ENCODE data around the gene DNASE1L1.
"Not testable (repeated sequence)": the region's sequence is repeated elsewhere in the genome, so short reads cannot be mapped to it uniquely, and the experiment has no call there.

The DNASE1L1 gene

DNA sequence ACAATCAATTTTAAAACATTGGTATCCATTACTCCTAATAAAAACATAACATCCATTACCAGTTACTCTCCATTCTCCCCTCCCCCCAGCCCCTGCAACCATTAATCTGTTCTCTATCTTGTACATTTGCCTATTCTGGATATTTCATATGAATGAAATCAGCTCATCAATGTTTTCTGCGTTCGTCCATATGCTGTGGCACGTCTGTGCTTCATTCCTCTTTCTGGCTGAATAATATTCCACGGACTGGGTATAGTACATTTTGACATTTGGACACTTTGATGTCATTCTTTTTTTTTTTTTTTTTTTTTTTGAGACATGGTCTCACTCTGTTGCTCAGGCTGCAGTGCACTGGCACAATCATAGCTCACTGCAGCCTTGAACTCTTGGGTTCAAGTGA, 5.2 kb downstream of the DNASE1L1 start:
- DNase-seq (ENCODE audit: low spot score) = no peak

DNA sequence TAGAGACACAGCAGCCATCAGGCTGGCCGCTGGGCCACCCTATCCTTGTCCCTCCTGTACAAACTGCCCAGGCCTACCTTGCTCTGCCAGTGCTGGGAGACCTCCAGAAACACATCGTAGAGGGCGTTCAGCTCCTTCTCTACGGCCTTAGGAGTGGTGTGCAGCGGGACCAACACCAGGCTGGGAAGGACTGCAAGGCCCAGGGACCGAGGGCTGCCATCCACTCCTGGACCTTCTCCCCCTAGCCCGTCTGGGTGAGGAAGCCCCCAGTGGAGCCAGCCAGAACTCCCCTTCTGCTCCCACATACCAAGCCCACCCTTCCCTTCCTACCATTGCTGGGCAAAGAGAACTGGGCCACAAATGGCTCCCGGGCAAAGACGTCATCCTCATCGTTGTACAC, 5.9 kb downstream of the DNASE1L1 start:
- DNase-seq (ENCODE audit: low spot score) = no peak

DNA sequence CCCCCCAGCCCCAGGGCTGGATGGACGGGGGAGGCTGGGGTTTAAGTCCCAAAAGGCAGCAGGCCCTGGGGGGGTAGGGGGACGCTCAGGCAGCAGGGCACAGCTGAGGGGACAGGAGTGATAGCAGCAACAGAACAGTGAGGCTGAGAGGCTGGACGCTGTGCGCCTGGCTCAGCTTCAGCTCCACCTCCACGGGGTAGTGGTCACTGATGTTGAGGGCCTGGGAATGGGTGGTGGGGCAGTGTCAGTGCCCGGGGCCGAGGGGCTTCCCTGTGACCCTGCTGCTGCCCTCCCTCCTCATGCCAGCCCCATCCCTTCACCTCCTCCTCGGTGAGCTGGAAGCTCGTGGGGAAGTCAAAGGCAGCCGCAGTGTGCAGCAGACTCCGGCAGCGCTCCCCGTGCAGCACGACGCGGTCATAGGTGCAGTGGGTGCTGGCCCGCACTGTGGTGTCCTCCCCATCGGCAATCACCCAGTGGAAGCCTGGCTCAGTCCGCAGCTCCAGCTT, 6.4 kb downstream of the DNASE1L1 start:
- no peak for DNase-seq (ENCODE audit: low spot score)

- DNase-seq (ENCODE audit: low spot score) = no peak
Observed at GRCh38 chrX:154401918-154402621, 7.0 kb downstream of the DNASE1L1 start.

GRCh38 chrX:154401045-154401799, 7.8 kb downstream of the DNASE1L1 start:
- DNase-seq (ENCODE audit: low spot score) = no peak

- DNase-seq (ENCODE audit: low spot score) = not testable (repeated sequence)
Observed at GRCh38 chrX:154400369-154400817, 8.7 kb downstream of the DNASE1L1 start.

GRCh38 chrX:154399527-154400368, 9.3 kb downstream of the DNASE1L1 start:
- no peak for DNase-seq (ENCODE audit: low spot score)

GRCh38 chrX:154398668-154399526, 10.2 kb downstream of the DNASE1L1 start:
- DNase-seq (ENCODE audit: low spot score) = peak; percentile 61

DNA sequence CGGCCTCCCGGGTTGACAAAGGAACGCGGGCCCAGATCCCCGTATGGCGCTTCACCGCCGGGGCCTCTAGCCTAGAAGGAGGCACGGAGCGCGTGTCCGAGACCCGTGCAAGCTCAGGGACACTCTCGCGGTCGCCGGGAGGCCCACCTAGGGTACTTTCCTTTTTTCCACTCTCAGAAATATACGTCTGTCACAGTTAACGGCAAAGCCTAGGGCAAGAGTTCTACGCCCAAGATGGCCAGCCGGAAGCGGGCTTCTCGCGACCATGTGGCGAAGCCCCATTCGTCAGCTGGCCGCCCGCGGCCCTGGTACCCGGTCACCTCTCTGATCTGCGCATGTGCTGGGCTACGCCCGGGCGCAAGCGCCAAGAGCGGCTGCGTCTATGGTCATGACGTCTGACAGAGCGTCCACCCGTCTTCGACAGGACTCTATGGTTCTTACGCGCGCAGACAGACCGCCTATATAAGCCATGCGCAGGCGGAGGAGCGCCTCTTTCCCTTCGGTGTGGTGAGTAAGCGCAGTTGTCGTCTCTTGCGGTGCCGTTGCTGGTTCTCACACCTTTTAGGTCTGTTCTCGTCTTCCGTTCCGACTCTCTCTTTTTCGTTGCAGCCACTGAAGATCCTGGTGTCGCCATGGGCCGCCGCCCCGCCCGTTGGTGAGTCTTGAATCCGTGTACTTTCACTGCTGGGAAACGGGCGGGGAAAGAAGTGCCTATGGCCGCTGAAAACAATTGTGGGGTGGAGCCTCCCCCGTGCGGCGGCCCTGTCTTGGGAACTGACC, 11.0 kb downstream of the DNASE1L1 start, which contains the start of gene RPL10:
Gene RPL10, plus strand, starts transcription at position 490 of the 780 bp plus-strand sequence. Its CDS starts 143 bp downstream, at position 633.
- DNase-seq (ENCODE audit: low spot score) = peak; percentile 94

DNA sequence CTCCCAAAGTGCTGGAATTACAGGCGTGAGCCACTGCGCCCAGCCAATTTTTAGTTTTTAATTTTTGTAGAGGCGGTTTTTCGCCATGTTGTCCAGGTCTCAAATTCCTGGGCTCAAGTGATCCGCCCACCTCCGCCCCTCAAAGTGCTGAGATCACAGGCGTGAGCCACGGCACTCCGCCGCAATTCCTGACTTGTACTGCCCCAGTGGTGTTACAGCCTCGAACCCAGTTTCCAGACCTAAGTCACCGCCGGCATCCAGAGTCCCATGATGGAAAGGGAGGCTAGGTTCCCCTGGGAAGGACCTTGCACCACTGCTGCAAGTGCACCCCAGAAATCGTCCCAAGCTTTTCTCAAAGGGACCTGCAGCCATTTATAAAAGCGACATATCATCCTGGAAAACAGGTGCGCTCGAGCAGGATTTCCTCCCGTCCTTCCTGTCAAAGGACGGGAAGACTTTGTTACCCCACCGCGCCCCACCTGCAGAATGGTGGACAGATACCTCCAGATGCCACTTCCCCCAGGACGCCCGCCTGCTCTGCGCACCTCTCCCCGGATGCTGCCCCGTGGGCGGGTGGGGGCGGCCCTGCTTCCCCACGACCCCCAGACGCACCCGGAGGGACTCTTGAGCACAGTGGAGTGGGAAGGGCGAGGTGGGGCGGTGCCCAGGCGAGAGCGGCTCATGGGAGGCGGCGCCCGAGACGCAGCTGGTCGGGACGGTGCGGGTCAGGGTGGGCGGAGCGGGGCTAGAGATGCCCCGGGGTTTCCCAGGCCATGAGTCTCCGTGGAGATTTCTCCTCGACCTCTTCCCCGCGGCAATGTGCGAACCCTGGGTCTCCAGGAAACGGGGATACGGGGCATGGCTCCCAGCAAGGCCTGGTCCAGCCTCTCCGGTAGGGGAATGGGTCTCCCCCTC, 11.8 kb downstream of the DNASE1L1 start:
- DNase-seq (ENCODE audit: low spot score) = peak; percentile 68

GRCh38 chrX:154396363-154396762, 12.7 kb downstream of the DNASE1L1 start:
- not testable (repeated sequence) for DNase-seq (ENCODE audit: low spot score)

- not testable (repeated sequence) for DNase-seq (ENCODE audit: low spot score)
Observed at GRCh38 chrX:154389812-154390747, 19.0 kb downstream of the DNASE1L1 start.

- DNase-seq (ENCODE audit: low spot score) = not testable (repeated sequence)
Observed at GRCh38 chrX:154388649-154389048, 20.4 kb downstream of the DNASE1L1 start.

DNA sequence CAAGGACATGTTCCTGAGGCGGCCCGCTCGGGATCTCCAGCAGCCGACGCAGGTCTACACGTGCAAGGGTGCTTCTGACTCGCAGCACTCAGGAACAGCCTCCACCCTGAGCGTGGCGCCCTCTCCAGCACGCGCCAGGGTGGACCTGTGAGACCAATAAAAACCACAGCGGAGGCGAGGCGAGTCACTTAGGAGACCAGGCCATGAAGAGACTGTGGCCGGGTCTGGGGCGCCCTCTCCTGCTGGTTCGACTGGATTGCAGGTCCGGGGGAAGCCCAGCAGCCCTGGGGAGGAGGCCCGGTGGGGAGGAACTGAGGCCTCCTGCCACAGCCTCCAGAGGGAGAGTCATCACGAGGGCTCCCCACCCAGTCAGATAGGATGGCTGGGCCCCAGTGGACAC, 21.0 kb downstream of the DNASE1L1 start:
- not testable (repeated sequence) for DNase-seq (ENCODE audit: low spot score)

- no peak for DNase-seq (ENCODE audit: low spot score)
Observed at GRCh38 chrX:154384284-154384892, 24.7 kb downstream of the DNASE1L1 start.

GRCh38 chrX:154383359-154384283, 25.4 kb downstream of the DNASE1L1 start:
- DNase-seq (ENCODE audit: low spot score) = no peak

All from GM03348 (cell line).